ENCODE data around the gene NKIRAS1.

DNA sequence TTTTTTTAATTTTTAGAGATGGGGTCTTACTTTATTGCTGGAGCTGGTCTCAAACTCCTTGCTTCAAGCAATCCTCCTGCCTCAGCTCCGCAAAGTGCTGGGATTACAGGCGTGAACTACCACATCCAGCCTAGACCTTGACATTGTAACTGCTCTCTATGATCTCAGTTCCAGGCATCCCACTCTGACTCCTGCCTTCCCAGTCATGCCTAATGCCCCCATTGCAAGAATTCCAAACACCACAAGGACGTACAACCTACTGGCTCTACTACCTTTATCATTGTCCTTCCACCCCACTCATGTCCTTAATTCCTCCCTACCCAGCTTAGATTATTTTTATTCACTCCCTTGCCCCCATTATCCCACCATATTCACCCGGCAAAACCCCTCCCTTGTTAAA lies 21.6 kb downstream of the NKIRAS1 start:
- no peak for TF ChIP-seq EP300 (IDR thresholded peaks at IDR 0.05)
- TF ChIP-seq CTCF (IDR thresholded peaks at IDR 0.05), result no peak
